GOT3 (cell line): ENCODE measurements around the gene NEK6.

Experiments used
- DNase-seq: peaks from one replicate; lab custom pipeline; 2025; ENCODE audit warnings: mixed read lengths; lab: John Stamatoyannopoulos, UW

NEK6 gene

GRCh38 chr9:124257844-124258606 lies at the start of gene NEK6:
TSS of gene NEK6 (plus strand) at chr9:124257949. CDS start at chr9:124301965, 44,016 bp downstream.
- DNase-seq, result no peak

GRCh38 chr9:124208571-124208970 lies 49.2 kb upstream of the NEK6 start:
- no peak for DNase-seq

GRCh38 chr9:124209279-124209678 lies 48.5 kb upstream of the NEK6 start:
- no peak for DNase-seq

- no peak for DNase-seq
Measured at GRCh38 chr9:124209774-124210173, 48.0 kb upstream of the NEK6 start.

- DNase-seq, result no peak
Measured at GRCh38 chr9:124210697-124211096, 47.1 kb upstream of the NEK6 start.

GRCh38 chr9:124212381-124213050 lies 45.2 kb upstream of the NEK6 start:
- DNase-seq, result no peak

GRCh38 chr9:124213396-124213795 lies 44.4 kb upstream of the NEK6 start:
- DNase-seq, result no peak

GRCh38 chr9:124214116-124214515 lies 43.6 kb upstream of the NEK6 start:
- no peak for DNase-seq

GRCh38 chr9:124214596-124215367 lies 43.0 kb upstream of the NEK6 start:
- no peak for DNase-seq

GRCh38 chr9:124215368-124215910 lies 42.3 kb upstream of the NEK6 start:
- DNase-seq, result no peak

GRCh38 chr9:124215956-124216355 lies 41.8 kb upstream of the NEK6 start:
- DNase-seq, result no peak

GRCh38 chr9:124216474-124217176 lies 41.1 kb upstream of the NEK6 start:
- DNase-seq, result no peak

GRCh38 chr9:124217836-124218437 lies 39.8 kb upstream of the NEK6 start:
- DNase-seq, result no peak

GRCh38 chr9:124218438-124218982 lies 39.2 kb upstream of the NEK6 start:
- DNase-seq, result no peak

- no peak for DNase-seq
Measured at GRCh38 chr9:124218987-124219461, 38.7 kb upstream of the NEK6 start.

- DNase-seq, result no peak
Measured at GRCh38 chr9:124220946-124221451, 36.8 kb upstream of the NEK6 start.

- DNase-seq, result no peak
Measured at GRCh38 chr9:124221676-124222075, 36.1 kb upstream of the NEK6 start.

- DNase-seq, result no peak
Measured at GRCh38 chr9:124222109-124222508, 35.6 kb upstream of the NEK6 start.

- no peak for DNase-seq
Measured at GRCh38 chr9:124222918-124223720, 34.6 kb upstream of the NEK6 start.

- no peak for DNase-seq
Measured at GRCh38 chr9:124225945-124226344, 31.8 kb upstream of the NEK6 start.
